K562 (cell line): ENCODE measurements around the gene CDYL2. TPM values are rescaled to one million over a fixed set of nuclear protein-coding genes. Genes with fewer than 3 reads are reported as not detected.

ENCODE experiments used
- ATAC-seq: fragments of 200-7000 bp; cut with Tn5 transposase; 3 replicates; pipeline ENCODE4 v1.9.1; 2020; ENCODE audit warnings: moderate library complexity
- BruUV-seq: library from RNA; stranded (reverse); fragments of 400-500 nt; replicated peaks from 2 replicates; lab custom pipeline; 2021; lab: Mats Ljungman, UMichigan
- CTCF ChIA-PET: fragments of 300-600 bp; formaldehyde crosslinking; extraction: SDS; loops from one replicate; lab custom pipeline; 2021; ENCODE audit warnings: low intra/inter-chr PET ratio; lab: Yijun Ruan, JAX
- POLR2A ChIA-PET: fragments of 300-600, 350-650 bp; sonication (Branson Sonifier 250); formaldehyde crosslinking; extraction: SDS; loops from one replicate; lab custom pipeline; 2021; ENCODE audit warnings: antibody characterized with exemption, inconsistent platforms; lab: Yijun Ruan, JAX
- DNase-seq, 4 experiments: peaks; one replicate each; pipeline versions ENCODE4 v3.0.0 to v3.0.0-alpha.2; 2011 to 2018; ENCODE audit warnings: low spot score in 3 of 4, mixed read lengths in 3 of 4; ENCODE audit errors: extremely low read depth in 1 of 4
- FAIRE-seq: peaks from 2 replicates; lab custom pipeline; 2011; peaks lifted over from hg19 to GRCh38; lab: Jason Lieb, UNC
- H2AFZ ChIP-seq: 2 replicates; pipeline ENCODE4 v1.6.0; 2011; ENCODE audit warnings: low read depth, low read length, control low read depth, inconsistent platforms
- H3K27ac ChIP-seq: fragments of 200-600 bp; 3 replicates; pipeline ENCODE4 v1.8.0; 2011; ENCODE audit warnings: low read depth, mild to moderate bottlenecking, control low read depth, inconsistent platforms, low read length, moderate library complexity, mixed read lengths; ENCODE audit errors: extremely low read depth
- H3K27me3 ChIP-seq, 2 experiments: fragments of 300-600 bp in 1 of 2; 2 replicates in 1 of 2; 3 replicates in 1 of 2; pipeline versions ENCODE4 v1.6.0 to v1.8.0; 2011; ENCODE audit warnings: inconsistent platforms in 2 of 2, low read length in 2 of 2, mild to moderate bottlenecking in 1 of 2, mixed read lengths in 1 of 2, moderate library complexity in 1 of 2; ENCODE audit not compliant: control insufficient read depth in 2 of 2, insufficient read depth in 2 of 2
- H3K36me3 ChIP-seq: fragments of 300-600 bp; 3 replicates; pipeline ENCODE4 v1.8.0; 2011; ENCODE audit warnings: mild to moderate bottlenecking, low read length, inconsistent platforms; ENCODE audit not compliant: control insufficient read depth, insufficient read depth
- H3K4me1 ChIP-seq, 2 experiments: fragments of 200-600 bp in 1 of 2; replicated peaks in 1 of 2; 2 replicates in 1 of 2; 3 replicates in 1 of 2; pipeline versions ENCODE4 v1.5.1 to v1.8.0; 2011; ENCODE audit warnings: inconsistent platforms in 2 of 2, low read length in 2 of 2, mild to moderate bottlenecking in 1 of 2, mixed read lengths in 1 of 2, moderate library complexity in 1 of 2; ENCODE audit not compliant: control insufficient read depth in 2 of 2, insufficient read depth in 2 of 2
- H3K4me2 ChIP-seq: 2 replicates; pipeline ENCODE4 v1.6.1; 2011; ENCODE audit warnings: low read length, control low read depth, inconsistent platforms, mixed read lengths; ENCODE audit not compliant: insufficient read depth
- H3K4me3 ChIP-seq: fragments of 200-600 bp; sonication (generic), shearing (Covaris generic); 2 replicates; pipeline ENCODE4 v1.5.1; 2016; ENCODE audit warnings: control low read depth, inconsistent platforms
- H3K79me2 ChIP-seq: fragments of 200-600 bp; 3 replicates; pipeline ENCODE4 v1.8.0; 2011; ENCODE audit warnings: low read length, inconsistent platforms; ENCODE audit not compliant: control insufficient read depth, insufficient read depth
- H3K9ac ChIP-seq, 2 experiments: 2 replicates each; pipeline versions ENCODE4 v1.6.0 to v1.6.1; 2011; ENCODE audit warnings: low read depth in 2 of 2, low read length in 2 of 2, control low read depth in 1 of 2, inconsistent platforms in 1 of 2, mild to moderate bottlenecking in 1 of 2, mixed read lengths in 1 of 2; ENCODE audit not compliant: insufficient read depth in 1 of 2
- H3K9me1 ChIP-seq: one replicate; pipeline ENCODE4 v1.6.0; 2011; ENCODE audit warnings: inconsistent platforms, mild to moderate bottlenecking, low read length, moderate library complexity; ENCODE audit not compliant: control insufficient read depth, insufficient read depth
- H3K9me3 ChIP-seq: replicated peaks from 2 replicates; pipeline ENCODE4 v1.5.1; 2011; ENCODE audit warnings: low read depth, low read length, inconsistent platforms; ENCODE audit not compliant: control insufficient read depth, insufficient read depth
- H4K20me1 ChIP-seq: replicated peaks from 2 replicates; pipeline ENCODE4 v1.6.1; 2011; ENCODE audit warnings: low read length, inconsistent platforms, mixed read lengths; ENCODE audit not compliant: control insufficient read depth, insufficient read depth
- EGR1 ChIP-seq: fragments of 450-650 bp; conservative IDR thresholded peaks from 2 replicates; pipeline ENCODE4 v1.6.1; 2017; ENCODE audit warnings: mild to moderate bottlenecking
- MEF2A ChIP-seq: IDR thresholded peaks from 2 replicates; pipeline ENCODE4 v1.6.1; 2011; ENCODE audit warnings: low read depth, mild to moderate bottlenecking, low read length, moderate library complexity; ENCODE audit not compliant: control insufficient read depth
- VEZF1 ChIP-seq: fragments of 200-800 bp; sonication (Bioruptor generic); IDR thresholded peaks from 2 replicates; pipeline ENCODE4 v1.6.1; 2017; ENCODE audit warnings: missing genetic modification characterization, missing compliant biosample characterization
- ZBTB49 ChIP-seq: sonication (generic); formaldehyde crosslinking; IDR thresholded peaks from 2 replicates; pipeline ENCODE4 v1.8.0; 2022; ENCODE audit warnings: missing genetic modification reagents, mild to moderate bottlenecking, borderline replicate concordance
- ZNF395 ChIP-seq: fragments of 200-800 bp; sonication (Bioruptor generic); IDR thresholded peaks from 2 replicates; pipeline ENCODE4 v1.6.1; 2017; ENCODE audit warnings: missing genetic modification characterization, missing compliant biosample characterization
- ZNF764 ChIP-seq: fragments of 250-450 bp; sonication (Bioruptor Pico); IDR thresholded peaks from 2 replicates; pipeline ENCODE4 v1.4.0; 2020; ENCODE audit warnings: low read depth, mild to moderate bottlenecking, moderate library complexity
- WGBS: fragments of 100-300 bp; shearing (Covaris generic); methylation state at CpG from one replicate; pipeline ENCODE4 v1.1.6; 2016; ENCODE audit warnings: low coverage, mixed read lengths; ENCODE audit not compliant: insufficient coverage; ENCODE audit errors: missing lambda C conversion rate; 5-methylcytosine and 5-hydroxymethylcytosine counted together
- in situ Hi-C: fragments of 300-500 bp; cut with MboI; formaldehyde crosslinking; loops from 4 replicates; pipeline ENCODE4 v1.15.0; 2018; ENCODE audit warnings: inconsistent platforms, mixed read lengths
- intact Hi-C: fragments of 100-400 bp; cut with micrococcal nuclease; formaldehyde crosslinking; loops from 2 replicates; pipeline ENCODE4 v1.14.2; 2022
- polyA plus RNA-seq, 8 experiments: library from polyadenylated mRNA; depleted of rRNA in 4 of 8; stranded (reverse) in 5 of 8; unstranded in 3 of 8; fragments of >200 nt; fragmentation: Nextera tagmentation in 2 of 8; fragmentation: Illumina TruSeq in 1 of 8; extraction: Ambion mirVana in 2 of 8; extraction: Trizol in 1 of 8; gene quantifications; 2 replicates each; pipeline versions ENCODE4 v1.2.1 to v1.2.3, GENCODE V29; 2011 to 2014; ENCODE audit warnings: inconsistent platforms in 1 of 8, missing spikeins in 1 of 8
- total RNA-seq, 7 experiments: library from RNA; depleted of rRNA in 6 of 7; stranded (reverse); fragments of >200 nt in 6 of 7; fragmentation: Illumina TruSeq in 2 of 7; extraction: Trizol in 2 of 7; gene quantifications; 2 replicates each; pipeline versions ENCODE4 v1.2.1 to v1.2.3, GENCODE V29; 2011 to 2021; ENCODE audit warnings: low replicate concordance in 1 of 7

The CDYL2 gene
- total and polyA plus RNA-seq, 9 of the 15 experiments (the other 6 are each of a cell fraction or from before 2014, with no cell fraction given), result under 0.01 to 0.04 (median 0.01) TPM; not detected in 6

GRCh38 chr16:80684136-80684765, 120.1 kb downstream of the CDYL2 start:
- POLR2A ChIA-PET, result no interaction called here
- TF ChIP-seq ZNF395, result no peak
- TF ChIP-seq MEF2A, result no peak
- no peak for TF ChIP-seq EGR1
- TF ChIP-seq VEZF1 (CRISPR knock-in tag), result no peak
- no peak for TF ChIP-seq ZNF764 (CRISPR knock-in tag)
- TF ChIP-seq ZBTB49 (CRISPR knock-in tag), result no peak

More at GRCh38 chr16:80684136-80684765, 120.1 kb downstream of the CDYL2 start:
- Histone ChIP-seq H3K4me1 (no peaks in the 10 kb centered on the region), H3K4me2 (no peak overlapping the region), H3K9me3 (no peaks in the 10 kb centered on the region), H3K9ac (no peak overlapping the region), H3K27ac (no peak overlapping the region), H3K79me2 (no peaks in the 10 kb centered on the region), H3K36me3 (no peaks in the 10 kb centered on the region), H2AFZ (no peak overlapping the region), H3K9me1 (no peaks in the 10 kb centered on the region), H3K27me3 (peaks cover 0 to 19% of the 10 kb centered on the region in 2 experiments; a peak in 4 of 5 replicates), H3K4me3 (no peak overlapping the region), H4K20me1 (peaks cover 4% of the 10 kb centered on the region; the same call in 1 of the 2 replicates)
- BruUV-seq, result no TSS peak
- DNase-seq, result no peak
- FAIRE-seq, result no peak
- in situ Hi-C loops, result no loop called here
- intact Hi-C loops, result no loop called here
- no peak for ATAC-seq
- WGBS, result 1% methylated on average over 15 of the region's 15 CpGs
- CTCF ChIA-PET, result no interaction called here
